ENCODE data around the gene SSU72.
"Not testable (repeated sequence)": the region's sequence is repeated elsewhere in the genome, so short reads cannot be mapped to it uniquely, and the experiment has no call there.

The SSU72 gene

DNA sequence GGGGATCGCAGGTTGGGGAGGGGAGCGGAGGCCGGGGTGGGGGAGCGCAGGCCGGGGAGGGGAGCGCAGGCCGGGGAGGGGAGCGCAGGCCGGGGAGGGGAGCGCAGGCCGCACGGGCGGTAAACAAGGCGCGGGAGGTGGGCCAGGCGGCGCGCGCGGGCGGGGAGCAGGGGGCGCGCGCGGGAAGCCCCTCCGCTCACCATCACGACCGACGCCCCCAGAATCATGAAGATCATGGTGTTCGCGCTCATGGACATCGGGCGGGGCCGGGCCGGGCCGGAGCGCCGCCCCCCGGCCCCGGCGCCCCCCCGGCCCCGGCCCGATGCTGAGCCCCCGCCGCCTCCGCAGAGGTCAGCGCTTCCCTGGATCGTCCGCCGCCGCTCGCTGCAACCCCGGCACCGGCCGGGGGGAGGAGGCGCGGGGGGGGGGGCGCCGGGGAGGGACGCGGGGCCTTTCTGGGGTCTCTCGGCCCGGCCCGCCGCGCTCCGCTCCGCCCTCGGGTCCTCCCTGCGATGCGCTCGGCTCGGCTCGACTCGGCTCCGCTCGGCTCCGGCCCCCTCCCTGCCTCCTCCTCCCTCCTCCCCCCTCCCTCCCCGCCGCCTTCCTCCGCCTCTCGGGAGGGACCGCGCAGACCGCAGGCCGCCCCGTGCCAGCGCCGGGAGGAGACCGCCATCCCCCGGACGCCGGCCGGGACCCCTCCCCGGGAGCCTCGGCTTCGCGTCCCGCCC is 34.4 kb downstream of the SSU72 start, which contains the start of gene TMEM240:
TSS of gene TMEM240 (minus strand) at position 535 of the 728 bp plus-strand sequence. CDS start at position 257, 278 bp downstream.
- no peak for DNase-seq

- DNase-seq, result no peak
Observed at GRCh38 chr1:1539310-1540089, 35.2 kb downstream of the SSU72 start.

GRCh38 chr1:1538989-1539309 is 35.7 kb downstream of the SSU72 start:
- no peak for DNase-seq

- no peak for DNase-seq
Observed at GRCh38 chr1:1538334-1538733, 36.3 kb downstream of the SSU72 start.

DNA sequence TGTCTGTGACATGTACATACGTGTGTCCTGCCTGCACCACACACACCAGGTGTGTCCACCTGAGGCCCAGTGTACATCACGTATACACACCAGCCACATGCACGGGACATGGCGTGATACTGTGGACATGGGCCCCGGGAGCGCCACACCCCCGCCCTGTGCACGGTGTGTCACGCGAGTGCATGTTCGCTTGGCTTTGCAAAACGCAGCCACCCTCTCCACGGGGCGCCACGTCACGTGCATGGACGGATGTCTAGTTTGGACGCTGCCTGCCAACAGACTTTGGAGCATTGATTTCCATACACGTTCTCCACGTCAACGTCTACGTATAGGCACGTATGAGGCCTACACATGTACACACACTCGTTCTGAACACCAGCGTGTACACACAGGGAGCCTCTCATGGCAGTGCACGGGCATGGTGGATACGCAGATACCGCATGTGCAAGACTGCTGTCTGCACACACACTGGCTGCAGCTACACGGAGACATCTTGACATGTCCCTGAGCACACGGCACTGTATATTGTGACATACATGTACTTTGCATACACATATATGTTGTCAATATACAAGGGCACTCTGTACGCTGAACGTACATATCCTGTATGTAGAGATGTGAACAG is 36.9 kb downstream of the SSU72 start:
- DNase-seq, result no peak

DNA sequence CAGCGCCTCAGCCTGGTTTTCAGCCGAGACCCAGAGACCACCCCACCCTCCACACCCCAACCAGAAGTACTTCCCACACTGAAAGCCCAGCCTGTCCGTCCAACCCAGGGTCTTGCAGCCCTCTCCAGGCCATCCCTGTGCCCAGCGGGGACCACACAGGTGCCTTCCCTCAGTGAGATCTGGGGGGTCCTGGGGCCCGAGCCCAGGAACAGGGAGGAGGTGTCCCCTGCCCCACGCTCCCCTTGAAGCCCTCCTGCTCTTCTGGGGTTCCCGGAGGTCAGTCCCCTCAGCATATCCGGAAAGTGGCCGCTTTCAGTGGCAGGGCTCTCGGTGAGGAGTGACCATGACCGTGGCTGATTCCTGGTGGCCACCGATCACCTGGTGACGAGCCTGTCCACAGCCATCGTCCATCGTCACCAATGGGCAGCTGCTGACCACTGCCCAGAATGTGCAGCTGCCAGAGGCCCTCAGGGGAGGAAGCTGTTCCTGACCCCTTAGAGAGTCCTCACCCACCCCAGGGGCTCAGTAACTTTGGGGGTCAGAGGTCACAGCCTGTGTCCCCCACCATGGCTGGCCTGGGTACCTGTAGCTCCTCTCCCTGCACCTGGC is 37.6 kb downstream of the SSU72 start:
- no peak for DNase-seq

DNA sequence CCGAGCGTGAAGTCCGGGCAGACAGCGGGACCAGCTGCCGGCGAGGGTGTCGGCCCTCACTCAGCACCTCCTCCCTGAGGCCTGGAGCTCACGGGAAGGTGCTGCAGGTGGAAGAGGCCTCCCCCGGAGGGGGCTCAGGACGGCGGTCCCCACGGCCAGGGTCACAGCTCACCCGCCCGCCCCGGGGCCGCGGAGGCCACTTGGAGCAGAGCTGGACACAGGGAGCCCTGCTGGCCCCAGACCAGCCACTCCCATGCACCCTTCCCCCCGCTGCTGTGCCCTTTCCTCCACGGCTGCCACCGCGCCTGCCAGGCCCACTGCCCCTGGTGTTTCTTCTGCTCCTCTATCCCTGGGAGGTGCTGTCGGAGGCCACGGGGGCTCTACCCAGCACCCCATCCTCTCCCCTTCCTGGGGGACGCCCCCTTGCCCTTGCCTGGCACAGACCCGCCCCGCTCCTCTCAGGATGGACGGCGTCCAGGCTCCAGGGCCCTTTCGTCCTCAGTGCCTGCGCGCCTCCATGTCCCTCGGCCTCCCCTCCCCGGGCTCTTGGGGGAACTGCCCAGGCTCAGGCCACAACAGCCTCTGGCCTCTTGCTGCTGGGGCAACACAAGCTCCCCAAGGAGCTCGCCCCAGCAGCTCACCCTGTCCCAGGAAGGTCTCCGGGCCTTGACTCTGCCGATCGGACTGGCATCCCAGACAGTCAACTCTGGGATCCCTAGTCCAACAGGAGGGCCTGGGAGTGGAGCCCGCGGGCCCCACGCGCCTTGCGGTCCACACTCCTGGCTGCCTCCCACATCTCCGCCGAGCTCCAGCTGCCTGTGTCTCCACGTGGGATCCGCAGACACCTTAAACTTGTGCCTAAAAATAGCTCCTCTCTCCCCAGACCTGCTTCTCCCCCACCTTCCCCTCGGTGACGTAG is 38.4 kb downstream of the SSU72 start:
- DNase-seq, result no peak

GRCh38 chr1:1535201-1536018 is 39.3 kb downstream of the SSU72 start:
- no peak for DNase-seq

DNA sequence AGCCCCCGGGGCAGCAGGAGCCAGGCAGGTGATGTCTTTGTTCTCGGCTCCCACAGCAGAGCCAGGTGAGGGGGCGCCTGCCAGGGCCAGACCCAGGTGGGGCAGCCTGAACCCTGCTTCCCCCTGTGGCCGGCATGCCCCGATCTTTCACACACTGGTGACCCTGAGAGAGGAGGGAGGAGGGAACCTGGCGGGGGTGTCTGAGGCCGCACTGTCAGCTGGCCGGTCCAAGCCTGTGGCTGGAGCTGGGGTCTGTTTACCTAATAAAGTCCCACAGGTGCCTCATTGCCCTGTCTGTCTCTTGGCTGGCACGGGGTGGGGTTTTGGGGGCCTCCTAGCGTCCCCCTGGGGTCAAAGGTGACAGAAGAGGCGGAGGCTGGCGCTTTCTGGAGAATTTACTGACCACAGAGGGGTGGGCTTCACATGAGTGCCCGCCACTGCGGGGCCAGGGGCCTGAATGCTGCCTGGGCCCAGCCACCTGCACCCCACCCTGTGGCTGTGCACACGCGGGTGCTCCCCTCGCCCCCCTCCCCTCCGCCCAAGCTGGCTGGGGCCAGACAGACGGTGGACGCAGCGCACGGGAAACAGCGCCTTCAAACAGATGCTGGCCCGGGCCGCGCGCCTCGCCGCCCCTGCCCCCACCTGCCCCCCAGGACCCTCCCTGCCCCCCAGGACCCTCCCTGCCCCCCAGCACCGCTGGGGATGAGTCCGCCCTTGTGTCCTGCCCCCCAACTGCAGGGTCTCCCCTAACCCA is 40.1 kb downstream of the SSU72 start:
- DNase-seq, result no peak

- not testable (repeated sequence) for DNase-seq
Observed at GRCh38 chr1:1533894-1534291, 40.8 kb downstream of the SSU72 start.

- DNase-seq, result not testable (repeated sequence)
Observed at GRCh38 chr1:1533176-1533893, 41.3 kb downstream of the SSU72 start.

DNA sequence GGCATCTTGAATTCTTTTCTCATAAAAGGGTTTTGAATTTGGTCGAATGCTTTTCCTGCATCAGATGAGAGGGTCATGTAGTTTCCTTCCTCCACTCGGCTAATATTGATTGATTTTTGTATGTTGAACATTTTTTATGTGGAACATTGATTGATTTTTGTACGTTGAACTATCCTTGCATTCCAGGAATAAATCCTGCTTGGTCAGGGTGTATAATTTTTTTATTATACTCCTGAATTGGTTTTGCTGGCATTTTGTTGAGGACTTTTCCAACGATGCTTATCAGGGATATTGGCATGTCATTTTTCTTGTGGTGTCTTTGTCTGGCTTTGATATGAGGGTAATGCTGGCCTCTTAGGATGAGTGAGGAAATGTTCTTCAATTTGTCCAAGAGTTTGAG is 42.7 kb downstream of the SSU72 start:
- DNase-seq, result no peak

DNA sequence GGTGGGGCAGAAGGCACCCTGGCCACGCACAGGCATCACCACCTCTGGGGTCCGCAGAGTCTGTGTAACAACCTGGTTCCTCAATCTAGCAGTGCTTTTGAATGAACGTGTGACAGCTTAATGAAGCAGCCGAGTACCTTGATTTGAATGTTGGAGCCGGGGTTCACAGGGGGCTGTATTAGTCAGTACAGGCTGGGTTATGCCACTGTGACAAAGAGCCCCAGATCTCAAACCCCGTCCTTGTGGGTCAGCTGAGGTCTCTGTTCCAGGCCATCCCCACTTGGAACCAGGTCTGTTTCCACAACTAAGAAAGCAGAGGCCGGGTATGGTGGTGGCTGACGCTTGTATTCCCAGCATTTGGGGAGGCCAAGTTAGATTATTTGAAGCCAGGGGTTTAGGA is 44.7 kb downstream of the SSU72 start:
- DNase-seq, result no peak

DNA sequence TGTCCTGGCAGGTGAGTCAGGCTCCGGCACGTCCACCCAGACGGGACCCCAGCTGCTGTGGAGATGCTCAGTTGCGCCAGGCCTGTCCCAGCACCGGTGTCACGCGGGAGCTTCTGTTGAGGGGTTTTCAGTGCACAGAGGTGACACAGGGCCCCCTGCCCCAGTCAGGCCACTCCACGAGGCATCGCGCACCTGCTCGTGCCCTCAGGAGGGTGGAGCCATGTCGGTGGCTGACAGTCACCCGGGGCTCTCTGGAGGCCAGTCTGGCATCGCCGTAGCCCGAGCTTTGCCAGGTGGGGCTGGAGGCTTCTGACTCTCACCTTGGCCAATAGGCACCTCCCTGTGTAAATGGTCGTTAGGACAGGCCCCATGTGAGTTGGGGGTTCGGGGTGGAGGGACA is 45.3 kb downstream of the SSU72 start:
- no peak for DNase-seq

DNA sequence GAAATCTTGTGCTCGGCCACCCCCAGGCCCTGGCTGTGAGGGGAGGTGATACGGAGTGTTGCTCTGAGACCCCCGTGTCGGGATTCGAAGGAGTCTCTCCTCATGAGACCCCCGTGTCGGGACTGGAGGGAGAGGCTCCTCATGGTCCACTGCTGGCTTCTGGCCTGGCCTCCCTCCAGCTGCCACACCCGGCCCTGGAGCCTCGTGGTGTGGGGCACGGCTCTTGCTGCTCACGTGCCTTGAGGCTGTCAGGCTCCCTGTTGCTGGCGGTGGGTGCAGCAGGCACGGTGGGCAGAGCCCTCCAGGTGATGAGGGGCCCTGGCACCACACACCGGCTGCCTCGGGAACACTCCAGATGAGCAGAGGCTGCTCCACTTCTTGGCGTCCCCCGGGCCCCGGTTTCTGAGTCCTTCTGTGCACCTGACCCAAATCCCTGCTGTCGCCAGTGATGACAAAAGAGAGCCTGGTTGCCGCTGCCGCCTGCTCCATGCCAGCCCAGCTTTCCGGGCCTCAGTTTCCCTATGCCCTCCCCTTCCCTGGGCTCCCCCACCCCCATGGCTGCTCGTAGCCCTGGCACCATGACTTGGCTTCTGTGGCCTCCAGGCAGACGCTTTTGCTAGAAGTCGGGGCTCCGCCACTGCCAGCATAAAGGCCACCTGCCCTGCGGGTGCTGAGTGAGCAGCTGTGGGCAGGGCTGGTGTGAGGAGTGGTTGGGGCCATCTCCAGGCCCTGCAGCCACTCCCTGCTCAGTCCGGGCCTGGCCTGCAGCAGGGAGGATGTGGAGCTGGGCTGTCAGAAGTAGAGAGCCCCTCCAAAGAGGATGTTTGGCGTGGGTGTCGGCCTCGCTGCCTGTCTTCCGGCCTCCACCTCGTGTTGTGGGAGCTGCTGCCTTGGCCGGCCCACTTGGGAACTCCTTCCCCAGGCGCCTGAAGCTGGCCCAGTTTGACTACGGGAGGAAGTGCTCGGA is 46.1 kb downstream of the SSU72 start:
- no peak for DNase-seq

DNA sequence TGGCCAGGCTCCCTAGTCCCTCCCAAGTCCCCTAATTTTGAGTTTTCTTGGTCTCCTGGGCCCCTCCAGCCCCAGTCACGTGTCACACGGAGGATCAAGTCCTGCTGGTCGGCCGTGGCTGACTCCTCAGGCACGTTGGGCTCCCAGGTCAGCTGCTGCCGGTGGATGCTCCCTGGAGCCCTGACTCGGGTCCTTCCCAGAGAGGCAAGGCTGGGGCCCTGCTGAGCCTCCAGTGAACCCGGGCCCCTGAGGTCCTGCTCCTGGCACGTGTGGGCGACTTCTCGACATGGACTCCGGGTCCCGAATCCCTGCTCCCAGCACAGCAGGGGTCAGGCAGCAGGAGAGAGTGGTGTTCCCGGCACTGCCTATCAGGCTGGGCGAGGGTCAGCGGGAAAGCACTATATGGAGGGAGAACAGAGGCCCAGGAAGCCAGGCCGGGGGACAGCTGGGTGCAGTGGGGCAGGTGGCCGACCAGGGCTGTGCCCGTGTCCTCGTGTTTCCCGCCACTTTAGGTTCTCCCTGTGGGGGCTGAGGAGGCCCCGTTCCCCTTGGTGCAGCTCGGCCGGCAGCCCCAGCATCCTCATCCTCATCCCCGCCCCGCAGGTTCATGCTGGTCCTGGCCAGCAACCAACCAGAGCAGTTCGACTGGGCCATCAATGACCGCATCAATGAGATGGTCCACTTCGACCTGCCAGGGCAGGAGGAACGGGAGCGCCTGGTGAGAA is 47.4 kb downstream of the SSU72 start:
- no peak for DNase-seq

- DNase-seq, result not testable (repeated sequence)
Observed at GRCh38 chr1:1526476-1526875, 48.2 kb downstream of the SSU72 start.

GRCh38 chr1:1524750-1525383 is 49.8 kb downstream of the SSU72 start:
- DNase-seq, result not testable (repeated sequence)

All from NCI-H1930 (cell line).